ENCODE measurements around the gene AIG1.

The AIG1 gene

GRCh38 chr6:143090314-143091044 is 29.8 kb downstream of the AIG1 start:
- no peak for DNase-seq (ENCODE audit: low read depth, low spot score)
- no peak overlapping the region for H3K4me3 ChIP-seq (ENCODE audit: low read depth, low read length)
- in situ Hi-C loops (cut with HindIII; ENCODE audit: low sequenced_read_pairs), result no loop called here
- no peak for TF ChIP-seq CTCF (IDR thresholded peaks at IDR 0.05; ENCODE audit: low read depth, low read length)

GRCh38 chr6:143092768-143093167 is 32.1 kb downstream of the AIG1 start:
- TF ChIP-seq CTCF (IDR thresholded peaks at IDR 0.05; ENCODE audit: low read depth, low read length), result no peak
- in situ Hi-C loops (cut with HindIII; ENCODE audit: low sequenced_read_pairs), result no loop called here
- no peak for DNase-seq (ENCODE audit: low read depth, low spot score)
- H3K4me3 ChIP-seq (ENCODE audit: low read depth, low read length), result no peak overlapping the region

- DNase-seq (ENCODE audit: low read depth, low spot score), result no peak
- H3K4me3 ChIP-seq (ENCODE audit: low read depth, low read length), result no peak overlapping the region
- in situ Hi-C loops (cut with HindIII; ENCODE audit: low sequenced_read_pairs), result no loop called here
- no peak for TF ChIP-seq CTCF (IDR thresholded peaks at IDR 0.05; ENCODE audit: low read depth, low read length)
Observed at GRCh38 chr6:143093290-143093689, 32.6 kb downstream of the AIG1 start.

- no peak for DNase-seq (ENCODE audit: low read depth, low spot score)
- no peak for TF ChIP-seq CTCF (IDR thresholded peaks at IDR 0.05; ENCODE audit: low read depth, low read length)
- in situ Hi-C loops (cut with HindIII; ENCODE audit: low sequenced_read_pairs), result no loop called here
- no peak overlapping the region for H3K4me3 ChIP-seq (ENCODE audit: low read depth, low read length)
Observed at GRCh38 chr6:143096403-143096802, 35.7 kb downstream of the AIG1 start.

- no peak for DNase-seq (ENCODE audit: low read depth, low spot score)
- TF ChIP-seq CTCF (IDR thresholded peaks at IDR 0.05; ENCODE audit: low read depth, low read length), result no peak
- H3K4me3 ChIP-seq (ENCODE audit: low read depth, low read length), result no peak overlapping the region
- in situ Hi-C loops (cut with HindIII; ENCODE audit: low sequenced_read_pairs), result no loop called here
Observed at GRCh38 chr6:143097224-143097795, 36.6 kb downstream of the AIG1 start.

GRCh38 chr6:143098054-143098671 is 37.5 kb downstream of the AIG1 start:
- no peak for TF ChIP-seq CTCF (IDR thresholded peaks at IDR 0.05; ENCODE audit: low read depth, low read length)
- in situ Hi-C loops (cut with HindIII; ENCODE audit: low sequenced_read_pairs), result no loop called here
- no peak overlapping the region for H3K4me3 ChIP-seq (ENCODE audit: low read depth, low read length)
- DNase-seq (ENCODE audit: low read depth, low spot score), result no peak
